ENCODE results near the gene KCNH3.
A peak's percentile ranks its signal among the peaks of the same experiment; 100 is the strongest.

KCNH3 gene

DNA sequence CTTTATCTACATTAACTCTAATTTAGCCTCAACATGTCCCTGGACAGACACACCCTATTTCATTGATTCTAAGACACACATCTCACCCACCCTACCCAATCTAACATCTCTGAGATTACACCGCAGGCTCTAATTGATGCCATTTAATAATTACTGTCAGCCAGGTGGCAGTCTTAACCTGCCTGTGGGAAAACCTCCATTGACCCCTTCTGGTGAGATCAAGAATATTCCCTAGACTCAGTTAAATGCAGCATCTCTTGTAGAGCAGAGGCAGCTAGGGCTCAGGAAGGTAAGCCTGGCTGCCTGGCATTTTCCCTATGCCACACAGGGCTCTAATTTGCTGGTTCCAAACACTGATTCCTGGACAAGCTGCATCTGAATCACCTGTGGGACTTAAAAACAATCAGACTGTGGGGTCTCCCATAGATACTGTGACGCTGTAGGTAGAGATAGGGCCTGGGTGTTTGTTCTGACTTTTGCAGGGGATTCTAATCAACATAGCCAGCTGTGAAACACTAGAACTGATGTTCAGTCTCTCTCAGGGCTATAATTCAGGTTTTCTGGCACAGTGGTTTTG is 14.8 kb downstream of the KCNH3 start:
- H3K79me2 ChIP-seq (ENCODE audit: insufficient read depth, low read length): no peaks in the 10 kb centered on the region
- no peaks in the 10 kb centered on the region for H3F3A ChIP-seq (ENCODE audit: low read depth)
- peak overlapping the region; percentile 52 for H3K9ac ChIP-seq (ENCODE audit: low read depth, low read length, poor library complexity, severe bottlenecking)
- peak overlapping the region; percentile 58 for H3K4me2 ChIP-seq (ENCODE audit: low read depth, low read length, poor library complexity, severe bottlenecking)
- no peak overlapping the region for H3K4me3 ChIP-seq (ENCODE audit: low read length, poor library complexity, severe bottlenecking)
- H3K4me1 ChIP-seq (ENCODE audit: insufficient read depth, low read length, poor library complexity, severe bottlenecking): peaks cover 23% of the 10 kb centered on the region
- peaks cover 2% of the 10 kb centered on the region; the same call in 1 of the 2 replicates for H3K36me3 ChIP-seq (ENCODE audit: insufficient read depth, low read length)
- H3K9me3 ChIP-seq (ENCODE audit: insufficient read depth, low read depth, low read length): no peaks in the 10 kb centered on the region
- H2AFZ ChIP-seq (ENCODE audit: low read length): no peak overlapping the region
- no peak for TF ChIP-seq EZH2phosphoT487 (IDR thresholded peaks at IDR 0.05; ENCODE audit: borderline replicate concordance)
- TF ChIP-seq CTCF (conservative IDR thresholded peaks at IDR 0.05; ENCODE audit: low read length): peak; percentile 83
- H3K27me3 ChIP-seq (ENCODE audit: insufficient read depth, low read length, poor library complexity, severe bottlenecking): no peaks in the 10 kb centered on the region
- H3K9me2 ChIP-seq (replicated peaks; ENCODE audit: low read depth, low read length): no peaks in the 10 kb centered on the region
- no peaks in the 10 kb centered on the region for H4K20me1 ChIP-seq (ENCODE audit: insufficient read depth, low read length, poor library complexity, severe bottlenecking)

- Histone ChIP-seq H3K9me3 (ENCODE audit: insufficient read depth, low read depth, low read length) (no peaks in the 10 kb centered on the region), H2AFZ (ENCODE audit: low read length) (no peak overlapping the region), H3K9me2 (replicated peaks; ENCODE audit: low read depth, low read length) (no peaks in the 10 kb centered on the region), H3F3A (ENCODE audit: low read depth) (no peaks in the 10 kb centered on the region), H3K4me3 (ENCODE audit: low read length, poor library complexity, severe bottlenecking) (no peak overlapping the region), H3K4me1 (ENCODE audit: insufficient read depth, low read length, poor library complexity, severe bottlenecking) (peaks cover 23% of the 10 kb centered on the region), H4K20me1 (ENCODE audit: insufficient read depth, low read length, poor library complexity, severe bottlenecking) (no peaks in the 10 kb centered on the region), H3K79me2 (ENCODE audit: insufficient read depth, low read length) (no peaks in the 10 kb centered on the region), H3K36me3 (ENCODE audit: insufficient read depth, low read length) (peaks cover 9% of the 10 kb centered on the region; the same call in 1 of the 2 replicates), H3K9ac (ENCODE audit: low read depth, low read length, poor library complexity, severe bottlenecking) (no peak overlapping the region), H3K4me2 (ENCODE audit: low read depth, low read length, poor library complexity, severe bottlenecking) (no peak overlapping the region), H3K27me3 (ENCODE audit: insufficient read depth, low read length, poor library complexity, severe bottlenecking) (no peaks in the 10 kb centered on the region)
- TF ChIP-seq CTCF (conservative IDR thresholded peaks at IDR 0.05; ENCODE audit: low read length): no peak
- TF ChIP-seq EZH2phosphoT487 (IDR thresholded peaks at IDR 0.05; ENCODE audit: borderline replicate concordance): no peak
Measured at GRCh38 chr12:49554266-49554665, 15.4 kb downstream of the KCNH3 start.

GRCh38 chr12:49555631-49556390 is 17.0 kb downstream of the KCNH3 start:
- H2AFZ ChIP-seq (ENCODE audit: low read length): no peak overlapping the region

More at GRCh38 chr12:49555631-49556390, 17.0 kb downstream of the KCNH3 start:
- H3K4me3 ChIP-seq (ENCODE audit: low read length, poor library complexity, severe bottlenecking): no peak overlapping the region
- no peaks in the 10 kb centered on the region for H3K9me3 ChIP-seq (ENCODE audit: insufficient read depth, low read depth, low read length)
- peaks cover 23% of the 10 kb centered on the region for H3K4me1 ChIP-seq (ENCODE audit: insufficient read depth, low read length, poor library complexity, severe bottlenecking)
- no peak overlapping the region for H3K4me2 ChIP-seq (ENCODE audit: low read depth, low read length, poor library complexity, severe bottlenecking)
- H3K79me2 ChIP-seq (ENCODE audit: insufficient read depth, low read length): no peaks in the 10 kb centered on the region
- no peaks in the 10 kb centered on the region for H3K27me3 ChIP-seq (ENCODE audit: insufficient read depth, low read length, poor library complexity, severe bottlenecking)
- H3K9ac ChIP-seq (ENCODE audit: low read depth, low read length, poor library complexity, severe bottlenecking): no peak overlapping the region
- H3K36me3 ChIP-seq (ENCODE audit: insufficient read depth, low read length): peaks cover 23% of the 10 kb centered on the region; the same call in 1 of the 2 replicates
- H3K9me2 ChIP-seq (replicated peaks; ENCODE audit: low read depth, low read length): no peaks in the 10 kb centered on the region
- no peaks in the 10 kb centered on the region for H3F3A ChIP-seq (ENCODE audit: low read depth)
- no peak for TF ChIP-seq CTCF (conservative IDR thresholded peaks at IDR 0.05; ENCODE audit: low read length)
- TF ChIP-seq EZH2phosphoT487 (IDR thresholded peaks at IDR 0.05; ENCODE audit: borderline replicate concordance): no peak
- no peaks in the 10 kb centered on the region for H4K20me1 ChIP-seq (ENCODE audit: insufficient read depth, low read length, poor library complexity, severe bottlenecking)
